Mucosa of descending colon (tissue), 3 donors: ENCODE results near the gene SKP2. TPM values are rescaled to one million over a fixed set of nuclear protein-coding genes. Genes with fewer than 3 reads are reported as not detected.
A peak's percentile ranks its signal among the peaks of the same experiment; 100 is the strongest.

Experiments
- ATAC-seq: fragments of 200-7000 bp; cut with Tn5 transposase; one replicate; pipeline ENCODE4 v1.9.1; 2020; ENCODE audit warnings: mild to moderate bottlenecking, moderate library complexity
- DNase-seq, 3 donors: peaks; one replicate each; pipeline ENCODE4 v3.0.0-alpha.2; 2020
- H3K36me3 ChIP-seq: fragments of 200-600 bp; one replicate; pipeline ENCODE4 v1.8.0; 2021; ENCODE audit warnings: low read depth, mild to moderate bottlenecking
- H3K4me1 ChIP-seq: fragments of 200-600 bp; one replicate; pipeline ENCODE4 v1.8.0; 2021; ENCODE audit warnings: low read depth, mild to moderate bottlenecking
- H3K4me3 ChIP-seq: fragments of 200-600 bp; one replicate; pipeline ENCODE4 v1.8.0; 2021; ENCODE audit warnings: mild to moderate bottlenecking
- H3K9me3 ChIP-seq: fragments of 200-600 bp; one replicate; pipeline ENCODE4 v1.8.0; 2021; ENCODE audit warnings: mild to moderate bottlenecking
- intact Hi-C, 2 donors: fragments of 100-400 bp; cut with DNase I in 1 of 2; cut with micrococcal nuclease in 1 of 2; formaldehyde crosslinking; loops; one replicate each; pipeline versions ENCODE4 v1.11.0 to v1.11.1; 2022; cut with DNase I, micrococcal nuclease
- long read RNA-seq, 2 donors: library from polyadenylated mRNA; unstranded; transcript quantifications; one replicate each; pipeline ENCODE4 v2.0.0, GENCODE V29; 2019 to 2021
- total RNA-seq, 3 donors: library from RNA; stranded (reverse); fragmentation: NEBNext Ultra II Directional in 2 of 3; extraction: Animal tissue kit (Norgen Biotek cat#: 25700) in 2 of 3; gene quantifications; one replicate each; pipeline versions ENCODE4 v1.2.1 to v1.2.4, GENCODE V29; 2021 to 2023
- TF ChIP-seq, protein P1 (sequence below): fragments of 200-600 bp; IDR thresholded peaks from one replicate; pipeline ENCODE4 v1.8.0; 2022; ENCODE audit warnings: antibody characterized with exemption, mild to moderate bottlenecking
- donor health status: DM: no; HTN: no; CAD: no; lungs with moderate emphysema.
- donor health status: DM: no; HTN: no; CAD: no.
- donor health status: DM: no; HTN: yes; CAD: no.

The SKP2 gene
- 10 to 100 TPM; 11.6 to 24.2 (median 16.5) TPM for total RNA-seq
- long read RNA-seq, donor 1, partial matches to known transcripts, result 0 of 3 reads
- long read RNA-seq, donor 1, other reads (novel, unspliced or antisense), result 0 of 3 reads
- long read RNA-seq, donor 2, partial matches to known transcripts, result 0 of 2 reads
- long read RNA-seq, donor 2, other reads (novel, unspliced or antisense), result 1 of 2 reads

DNA sequence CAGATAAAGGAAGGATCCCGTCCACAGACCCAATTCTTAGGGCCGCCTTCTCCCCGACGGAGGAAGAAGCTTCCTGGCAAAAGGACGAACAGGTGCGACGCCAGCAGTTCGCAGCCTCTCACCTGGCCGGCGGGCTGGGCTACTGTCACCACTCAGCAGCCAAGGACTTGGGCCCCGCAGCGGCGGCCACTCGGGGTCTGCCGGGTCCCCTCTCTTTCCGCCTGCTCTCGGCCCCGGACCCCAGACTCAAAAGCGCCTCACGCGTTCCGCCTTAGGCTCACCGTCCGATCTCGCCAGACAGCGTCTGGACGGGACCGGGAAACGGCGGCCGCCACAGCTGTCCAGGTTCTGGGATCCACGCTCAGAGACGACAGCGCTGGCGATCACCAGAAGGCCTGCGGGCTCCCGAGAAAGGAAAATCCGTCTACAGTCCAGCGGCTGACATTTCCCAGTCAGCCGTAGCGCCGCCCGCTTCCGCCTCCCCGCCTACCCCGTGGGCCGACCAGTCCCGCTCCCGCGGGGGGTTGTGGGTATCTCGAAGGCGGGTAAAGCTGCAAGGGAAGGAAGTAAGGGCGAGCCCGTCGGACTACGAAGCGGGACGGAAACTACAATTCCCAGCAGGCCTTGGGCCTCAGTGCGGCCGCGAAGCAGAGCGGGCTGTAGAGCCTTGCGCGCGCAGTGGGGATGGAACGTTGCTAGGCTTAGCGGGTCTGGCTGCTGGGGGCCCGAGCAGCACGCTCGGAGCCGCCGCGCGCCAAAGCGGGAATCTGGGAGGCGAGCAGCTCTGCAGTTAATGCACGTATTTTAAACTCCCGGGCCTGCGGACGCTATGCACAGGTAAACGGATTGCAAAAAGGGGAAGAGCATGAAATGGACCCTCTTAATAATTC is at the start of gene SKP2, which contains the start of gene LMBRD2:
Gene SKP2 (plus strand): TSS at position 678 of the 890 bp plus-strand sequence. CDS start 152 bp downstream, at position 830.
Gene LMBRD2 (minus strand): TSS at position 454 of the 890 bp plus-strand sequence. CDS start 8,538 bp downstream, outside the sequence.
- Histone ChIP-seq H3K9me3 (no peaks in the 10 kb centered on the region), H3K4me1 (peaks cover 13% of the 10 kb centered on the region), H3K4me3 (peak within 1 kb of the TSS; percentile 77), H3K36me3 (no peaks in the 10 kb centered on the region)
- peak; percentile 98 to 99 (median 98) for DNase-seq
- TF ChIP-seq, protein P1, sequence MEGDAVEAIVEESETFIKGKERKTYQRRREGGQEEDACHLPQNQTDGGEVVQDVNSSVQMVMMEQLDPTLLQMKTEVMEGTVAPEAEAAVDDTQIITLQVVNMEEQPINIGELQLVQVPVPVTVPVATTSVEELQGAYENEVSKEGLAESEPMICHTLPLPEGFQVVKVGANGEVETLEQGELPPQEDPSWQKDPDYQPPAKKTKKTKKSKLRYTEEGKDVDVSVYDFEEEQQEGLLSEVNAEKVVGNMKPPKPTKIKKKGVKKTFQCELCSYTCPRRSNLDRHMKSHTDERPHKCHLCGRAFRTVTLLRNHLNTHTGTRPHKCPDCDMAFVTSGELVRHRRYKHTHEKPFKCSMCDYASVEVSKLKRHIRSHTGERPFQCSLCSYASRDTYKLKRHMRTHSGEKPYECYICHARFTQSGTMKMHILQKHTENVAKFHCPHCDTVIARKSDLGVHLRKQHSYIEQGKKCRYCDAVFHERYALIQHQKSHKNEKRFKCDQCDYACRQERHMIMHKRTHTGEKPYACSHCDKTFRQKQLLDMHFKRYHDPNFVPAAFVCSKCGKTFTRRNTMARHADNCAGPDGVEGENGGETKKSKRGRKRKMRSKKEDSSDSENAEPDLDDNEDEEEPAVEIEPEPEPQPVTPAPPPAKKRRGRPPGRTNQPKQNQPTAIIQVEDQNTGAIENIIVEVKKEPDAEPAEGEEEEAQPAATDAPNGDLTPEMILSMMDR, result no peak
- intact Hi-C loops, result no loop called here
- peak; percentile 100 for ATAC-seq

DNA sequence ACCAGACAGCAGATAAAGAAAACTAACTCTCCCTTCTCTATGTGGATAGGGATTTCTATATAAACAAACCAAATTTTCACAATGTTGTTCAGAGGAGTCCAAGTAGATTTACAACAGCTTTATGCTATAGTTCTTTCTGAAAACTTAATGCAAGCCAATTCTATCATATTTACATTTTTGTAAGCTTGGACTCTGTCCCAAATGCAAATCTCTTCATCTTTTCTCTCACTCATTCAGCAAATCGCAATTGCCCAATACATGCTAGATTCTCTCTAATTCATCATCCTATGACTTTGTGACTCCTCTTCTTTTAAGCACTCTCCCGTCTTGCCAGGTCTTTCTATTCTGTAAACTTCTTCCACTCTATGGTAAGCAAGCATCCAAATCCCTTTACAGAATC is 46.1 kb upstream of the SKP2 start:
- Histone ChIP-seq H3K4me1 (no peaks in the 10 kb centered on the region), H3K4me3 (no peak overlapping the region), H3K36me3 (peaks cover 9% of the 10 kb centered on the region), H3K9me3 (no peaks in the 10 kb centered on the region)
- intact Hi-C loops, result no loop called here
- ATAC-seq (no peak), DNase-seq (no peak)
- TF ChIP-seq, protein P1, result no peak

DNA sequence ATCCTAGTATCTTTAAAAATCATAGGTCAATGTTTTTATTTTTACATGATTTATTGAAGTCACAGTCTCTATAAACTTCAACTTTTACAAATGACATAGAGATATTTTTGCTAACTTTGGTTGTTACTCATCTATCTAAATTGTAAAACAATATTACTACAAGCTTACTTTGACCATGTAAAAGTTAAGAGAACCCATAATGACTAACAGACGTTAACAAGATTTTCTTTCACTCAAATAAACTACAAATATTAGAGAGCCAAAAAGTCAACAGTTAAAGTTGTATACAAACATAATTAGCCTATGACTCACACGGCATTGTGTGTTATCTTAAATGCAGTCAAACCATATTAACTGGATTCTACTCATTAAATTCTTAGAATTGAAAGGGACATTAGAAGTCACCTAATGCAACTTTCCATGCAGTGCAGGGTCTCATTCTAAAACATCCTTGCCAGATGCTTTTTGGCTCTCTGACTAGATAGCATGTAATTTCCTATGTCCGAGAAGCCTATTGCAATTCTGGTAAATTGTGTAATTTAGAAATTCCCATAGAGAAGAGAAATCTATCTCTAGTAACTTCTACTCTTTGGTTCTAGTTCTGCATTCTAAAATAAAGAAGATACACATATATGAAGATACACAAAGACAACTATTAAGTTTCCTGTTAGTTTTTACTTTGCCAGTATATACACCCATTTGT is 43.0 kb upstream of the SKP2 start:
- Histone ChIP-seq H3K36me3 (peaks cover 9% of the 10 kb centered on the region), H3K4me1 (no peaks in the 10 kb centered on the region), H3K4me3 (no peak overlapping the region), H3K9me3 (no peaks in the 10 kb centered on the region)
- no peak for DNase-seq
- no peak for ATAC-seq
- TF ChIP-seq, protein P1, result no peak
- intact Hi-C loops, result no loop called here

DNA sequence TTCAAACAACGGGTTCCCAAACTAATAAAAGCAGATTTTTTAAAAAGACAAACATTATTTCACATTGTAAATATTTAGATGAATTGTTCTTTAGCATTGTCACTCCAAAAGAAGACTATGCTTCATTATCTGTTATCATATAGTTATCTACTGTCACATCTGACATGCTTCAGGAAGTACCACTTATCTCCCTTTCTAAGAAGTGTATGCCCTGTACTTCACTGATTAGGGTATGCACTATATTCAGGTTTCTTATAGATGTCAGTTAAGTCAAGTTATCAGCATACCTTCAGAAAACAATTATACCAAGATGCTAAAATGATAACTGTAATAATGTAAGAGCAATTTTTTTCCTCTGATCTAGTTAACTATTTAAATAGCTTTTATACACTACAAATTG is 40.7 kb upstream of the SKP2 start:
- H3K9me3 ChIP-seq, result no peaks in the 10 kb centered on the region
- intact Hi-C loops, result no loop called here
- ATAC-seq (no peak), DNase-seq (no peak)
- no peaks in the 10 kb centered on the region for H3K4me1 ChIP-seq
- no peak overlapping the region for H3K4me3 ChIP-seq
- no peaks in the 10 kb centered on the region for H3K36me3 ChIP-seq
- TF ChIP-seq, protein P1, result no peak

DNA sequence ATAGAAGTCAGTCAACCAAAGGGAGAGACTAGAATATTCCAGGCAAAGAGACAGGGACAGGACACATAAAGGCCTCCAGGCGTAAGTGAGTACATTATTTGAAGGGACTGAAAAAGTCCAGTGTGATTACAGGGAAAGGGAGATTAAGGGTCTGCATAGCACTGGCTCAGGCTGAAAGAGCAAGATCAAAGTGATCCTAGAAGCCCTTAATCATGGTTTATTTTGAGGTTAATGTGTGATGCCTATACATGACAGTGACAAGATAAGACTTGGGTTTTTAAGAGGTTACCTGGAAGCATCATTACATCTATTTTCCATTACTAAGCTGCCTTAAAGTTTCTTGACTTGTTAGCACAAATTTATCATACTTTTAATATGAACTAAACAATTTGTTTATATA is 26.0 kb upstream of the SKP2 start:
- TF ChIP-seq, protein P1, result no peak
- Histone ChIP-seq H3K4me3 (no peak overlapping the region), H3K9me3 (peaks cover 2% of the 10 kb centered on the region), H3K4me1 (no peaks in the 10 kb centered on the region), H3K36me3 (peaks cover 4% of the 10 kb centered on the region)
- intact Hi-C loops, result no loop called here
- ATAC-seq, result no peak
- no peak for DNase-seq
